ENCODE measurements around the gene MIDN.
"Not testable (repeated sequence)": the region's sequence is repeated elsewhere in the genome, so short reads cannot be mapped to it uniquely, and the experiment has no call there.

The MIDN gene

DNA sequence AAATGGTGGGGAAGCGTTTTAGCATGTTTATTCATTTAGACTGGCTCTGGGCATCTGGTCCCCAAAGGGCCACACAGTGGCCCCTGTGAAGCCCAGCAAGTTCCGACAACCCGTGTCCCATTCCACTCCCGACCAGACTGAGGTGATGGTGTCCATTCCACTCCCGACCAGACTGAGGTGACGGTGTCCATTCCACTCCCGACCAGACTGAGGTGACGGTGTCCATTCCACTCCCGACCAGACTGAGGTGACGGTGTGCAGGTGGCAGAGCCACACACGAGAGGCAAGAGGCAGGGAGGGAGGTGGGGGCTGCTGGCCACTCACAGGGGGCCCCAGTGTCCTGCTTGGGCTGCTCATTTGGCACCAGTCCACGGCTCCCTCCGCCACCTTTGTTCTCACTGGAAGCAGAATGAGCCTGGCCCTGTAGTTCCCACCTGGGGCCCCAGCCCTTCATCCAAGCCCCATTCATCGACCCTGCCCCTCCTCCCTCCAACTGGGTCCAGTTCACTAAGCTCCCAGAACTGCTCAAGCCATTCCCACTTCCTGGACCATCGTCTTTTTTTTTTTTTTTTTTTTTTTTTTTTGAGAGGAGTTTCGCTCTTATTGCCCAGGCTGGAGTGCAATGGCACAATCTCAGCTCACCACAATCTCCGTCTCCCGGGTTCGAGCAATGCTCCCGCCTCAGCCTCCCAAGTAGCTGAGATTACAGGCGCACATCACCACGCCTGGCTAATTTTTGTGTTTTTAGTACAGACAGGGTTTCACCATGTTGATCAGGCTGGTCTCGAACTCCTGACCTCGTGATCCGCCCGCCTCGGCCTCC lies 1.9 kb upstream of the MIDN start:
- not testable (repeated sequence) for DNase-seq

DNA sequence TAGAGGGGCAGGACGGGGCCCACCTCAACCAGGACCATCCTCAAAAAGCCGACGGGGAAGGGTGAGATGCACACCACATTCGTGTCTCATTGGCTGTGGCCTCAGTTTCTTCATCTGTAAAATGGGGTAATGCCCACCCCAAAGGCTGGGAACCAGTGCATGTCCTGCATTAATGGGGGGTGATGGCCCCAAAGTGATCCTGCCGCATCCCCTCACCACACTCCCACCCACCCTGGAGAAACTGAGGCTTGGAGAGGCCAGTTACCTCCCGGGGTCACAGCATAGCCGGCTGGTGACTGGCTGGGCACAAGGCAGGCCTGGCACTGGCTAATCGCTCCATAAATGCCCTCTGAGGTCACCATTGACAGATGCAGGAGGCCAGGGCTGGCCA lies 640 bp upstream of the MIDN start:
- no peak for DNase-seq

DNA sequence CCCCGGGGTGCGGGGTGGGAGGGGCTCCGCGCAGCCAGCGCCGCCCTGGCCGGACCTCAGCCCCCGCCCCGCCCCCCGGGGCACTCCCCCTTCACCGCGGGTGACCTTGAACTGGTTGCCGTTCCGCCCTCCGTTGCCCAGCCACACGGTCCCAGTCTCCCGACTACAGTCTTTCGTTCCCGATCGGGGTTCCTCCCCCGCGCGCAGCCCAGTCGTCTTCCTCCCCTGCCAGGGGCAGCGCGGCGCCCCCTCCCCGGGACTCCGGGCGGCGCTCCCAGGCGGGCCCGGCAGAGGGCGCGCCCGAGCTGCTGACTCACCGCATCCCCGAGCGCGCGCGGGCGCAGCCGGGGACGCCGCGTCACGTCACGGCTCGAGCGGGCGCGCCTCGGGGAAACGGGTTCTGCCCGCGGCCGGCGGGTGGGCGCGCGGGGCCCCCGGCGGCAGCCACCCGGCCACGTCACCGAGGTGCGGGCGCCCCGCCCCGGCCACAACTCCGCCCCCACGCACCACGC lies 459 bp downstream of the MIDN start:
- DNase-seq: no peak

DNA sequence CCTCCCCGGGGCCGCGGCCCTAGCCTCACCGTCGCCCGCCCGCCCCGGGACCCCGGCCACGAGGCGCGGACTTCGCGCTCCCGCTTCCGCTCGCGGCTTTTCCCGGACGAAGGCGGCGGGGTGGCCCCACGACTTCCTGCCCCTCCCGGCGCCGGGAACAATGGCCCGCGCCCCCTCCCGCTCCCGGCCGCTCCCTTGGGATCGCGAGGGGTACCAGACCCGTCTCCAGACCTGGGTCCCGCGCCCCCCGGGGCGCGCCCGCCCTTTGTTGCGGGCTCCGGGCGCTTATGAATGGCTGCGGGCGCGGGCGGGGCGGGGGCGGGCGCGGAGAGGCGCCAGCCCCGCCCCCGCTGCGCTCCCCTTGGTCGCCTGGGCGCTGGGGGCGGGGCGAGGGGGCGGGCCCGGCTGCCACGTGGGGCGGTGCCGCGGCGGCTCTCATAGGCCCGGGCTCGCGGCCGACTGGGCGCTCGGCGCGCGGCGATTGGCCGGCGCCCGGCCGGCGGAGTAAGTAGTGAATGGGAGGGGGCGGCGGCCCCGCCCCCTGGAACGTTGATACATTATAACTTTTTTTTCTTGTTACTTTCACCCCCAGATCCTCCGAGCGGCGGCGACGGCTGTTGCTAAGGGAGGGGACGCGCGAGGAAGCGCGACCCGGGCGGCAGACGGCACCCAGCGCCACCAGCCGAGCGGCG lies 1.1 kb downstream of the MIDN start:
- peak; percentile 93 for DNase-seq

DNA sequence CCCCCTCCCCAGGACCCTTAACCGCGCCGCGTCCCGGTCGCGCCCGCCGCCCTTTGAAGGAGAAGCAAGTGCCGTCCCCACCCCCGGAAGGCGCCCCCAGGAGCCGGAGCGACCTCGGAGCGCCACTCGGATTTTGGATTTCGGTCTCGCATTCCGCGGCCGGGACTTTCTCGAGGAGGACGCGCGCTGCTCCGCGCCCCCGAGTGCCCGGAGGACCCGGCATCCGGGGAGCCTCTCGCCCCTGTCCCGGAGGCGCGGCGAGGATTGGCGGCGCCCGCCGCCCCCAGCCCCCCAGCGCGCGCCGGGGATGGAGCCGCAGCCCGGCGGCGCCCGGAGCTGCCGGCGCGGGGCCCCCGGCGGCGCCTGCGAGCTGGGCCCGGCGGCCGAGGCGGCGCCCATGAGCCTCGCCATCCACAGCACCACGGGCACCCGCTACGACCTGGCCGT lies 1.6 kb downstream of the MIDN start:
- DNase-seq: no peak

DNA sequence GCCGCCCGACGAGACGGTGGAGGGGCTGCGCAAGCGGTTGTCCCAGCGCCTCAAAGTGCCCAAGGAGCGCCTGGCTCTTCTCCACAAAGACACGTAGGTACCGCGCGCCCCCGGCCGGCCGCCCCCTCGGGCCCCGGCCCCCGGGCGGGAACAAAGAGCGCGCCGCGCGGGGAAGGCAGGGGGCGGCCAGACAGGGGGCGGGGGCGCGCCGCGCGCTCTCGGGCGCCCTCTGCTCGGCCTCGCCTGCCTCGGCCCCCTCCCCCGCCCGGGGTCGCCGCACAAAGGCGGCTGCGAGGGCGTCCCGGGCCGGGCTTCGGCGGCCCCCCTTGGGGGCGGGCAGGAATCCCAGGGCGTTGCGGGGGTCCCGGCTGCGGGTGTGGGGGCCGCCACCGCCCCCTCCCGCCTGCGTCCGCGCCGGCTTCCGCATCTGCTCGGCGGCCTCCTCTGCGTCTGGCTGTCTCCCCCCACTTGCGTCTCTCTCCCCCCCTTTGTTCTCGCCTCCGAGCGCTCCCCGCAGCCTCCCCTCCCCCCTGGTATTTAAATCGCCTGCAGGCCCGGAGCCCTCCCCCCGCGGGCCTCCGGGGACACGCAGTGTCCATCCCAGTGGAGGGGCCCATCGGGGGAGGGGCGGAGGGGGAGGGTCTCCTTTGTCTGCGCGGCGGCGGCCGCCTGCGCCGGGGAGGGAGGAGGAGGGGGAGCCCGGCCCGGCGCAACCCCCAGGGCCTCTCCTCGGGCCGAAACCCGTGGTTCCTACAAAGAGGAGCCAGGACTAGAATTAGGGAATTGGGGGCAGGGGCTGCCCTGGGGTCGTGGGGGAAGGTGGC lies 2.3 kb downstream of the MIDN start:
- DNase-seq: peak; percentile 62

DNA sequence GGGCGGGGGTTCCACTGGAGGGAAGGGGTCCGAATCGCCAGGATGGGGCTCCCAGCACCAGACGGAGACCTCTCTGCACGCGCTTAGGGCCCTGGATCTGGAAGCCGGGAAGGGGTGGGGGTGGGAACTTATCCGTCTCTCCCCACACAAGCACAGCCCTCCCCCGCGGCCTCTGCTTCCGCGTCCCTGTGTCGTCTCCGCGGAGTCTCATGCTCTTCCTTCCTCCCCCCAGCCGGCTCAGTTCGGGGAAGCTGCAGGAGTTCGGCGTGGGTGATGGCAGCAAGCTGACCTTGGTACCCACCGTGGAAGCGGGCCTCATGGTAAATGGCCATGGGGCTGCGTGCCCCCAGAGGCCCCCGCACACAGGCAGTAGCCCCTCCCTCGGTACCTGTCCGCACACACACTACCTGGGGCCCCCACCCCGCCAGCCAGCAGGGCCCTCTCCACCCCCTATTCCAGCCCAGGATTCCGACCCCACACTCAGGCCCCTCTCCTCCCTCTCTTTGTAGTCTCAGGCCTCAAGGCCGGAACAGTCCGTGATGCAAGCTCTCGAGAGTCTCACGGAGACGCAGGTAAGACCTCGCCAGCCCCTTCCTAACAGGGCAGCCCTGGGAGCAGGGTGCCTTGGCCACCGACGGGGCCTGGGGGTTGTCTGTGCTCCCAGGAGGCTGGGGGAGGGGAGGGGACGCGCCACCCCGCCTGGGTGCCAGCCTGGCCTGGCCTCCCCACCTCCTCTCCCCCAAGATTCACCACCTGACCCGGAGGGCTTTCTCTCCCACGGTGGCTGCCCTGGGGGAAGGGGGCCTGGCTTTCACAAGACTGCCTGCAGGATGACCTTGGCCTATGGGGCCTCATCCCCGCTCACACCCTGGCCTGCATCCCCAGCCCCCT lies 3.2 kb downstream of the MIDN start:
- DNase-seq: peak; percentile 43

DNA sequence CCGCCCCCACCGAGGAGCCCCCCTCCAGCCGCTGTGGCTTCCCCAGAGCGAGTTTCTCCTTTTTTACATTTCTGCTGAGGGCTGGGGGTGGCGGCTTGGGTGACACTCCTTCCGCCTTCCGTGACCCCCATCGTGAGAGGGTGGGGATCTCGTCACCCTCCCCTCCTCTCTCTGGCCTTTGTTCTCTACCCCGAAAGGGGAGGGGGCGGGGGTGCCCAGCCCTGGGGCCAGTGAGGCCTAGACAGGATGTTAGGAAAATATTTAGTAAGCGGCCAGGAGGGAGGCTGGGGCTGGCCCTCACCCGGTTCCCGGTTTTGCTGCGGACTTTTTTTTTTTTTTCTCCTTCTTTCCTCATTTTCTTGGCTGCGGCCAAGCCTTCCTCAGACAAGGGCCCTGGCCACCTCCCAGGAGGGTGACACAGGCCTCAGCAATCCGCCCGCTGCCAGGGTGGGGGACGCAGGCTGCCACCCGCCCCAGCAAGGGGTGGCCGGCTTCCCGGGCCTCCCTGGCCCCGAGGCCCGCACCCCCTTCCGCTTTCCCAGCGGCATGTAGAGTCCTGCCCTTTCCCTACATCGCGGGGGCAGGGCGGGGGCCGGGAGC lies 3.9 kb downstream of the MIDN start:
- no peak for DNase-seq

DNA sequence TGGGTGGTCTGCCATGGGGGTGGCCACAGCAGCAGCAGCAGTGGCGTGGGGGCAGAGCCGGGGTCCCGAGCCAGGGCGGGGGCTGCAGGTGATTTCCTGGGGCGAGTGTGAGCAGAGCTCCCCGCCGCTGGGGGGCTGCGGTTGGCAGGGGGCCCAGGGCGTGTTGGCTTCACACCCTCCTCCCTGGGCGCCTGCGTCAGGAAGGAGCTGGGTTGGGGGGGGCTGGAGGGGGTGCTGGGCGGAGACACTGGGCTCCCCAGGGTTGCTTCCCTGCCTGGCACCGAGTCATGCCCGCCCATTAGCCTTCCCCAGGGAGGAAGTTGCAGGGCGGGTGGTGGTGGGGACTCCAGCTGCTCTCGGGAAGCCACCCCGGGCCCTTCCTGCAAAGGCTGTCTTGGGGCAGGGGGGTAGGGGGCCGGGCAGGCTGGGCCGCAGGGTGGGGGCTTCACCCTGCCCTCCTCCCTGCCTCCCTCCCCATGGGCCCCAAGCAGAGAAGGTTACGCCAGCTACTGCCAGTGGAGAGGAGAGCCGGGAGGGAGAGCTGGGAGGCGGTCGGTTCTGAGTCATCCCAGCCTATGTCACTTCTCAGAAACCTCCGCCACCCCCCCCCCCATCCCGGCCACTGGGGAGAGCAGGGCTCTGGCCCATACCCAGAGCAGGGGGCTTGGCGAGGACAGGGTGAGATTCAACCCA lies 4.6 kb downstream of the MIDN start:
- peak; percentile 93 for DNase-seq

DNA sequence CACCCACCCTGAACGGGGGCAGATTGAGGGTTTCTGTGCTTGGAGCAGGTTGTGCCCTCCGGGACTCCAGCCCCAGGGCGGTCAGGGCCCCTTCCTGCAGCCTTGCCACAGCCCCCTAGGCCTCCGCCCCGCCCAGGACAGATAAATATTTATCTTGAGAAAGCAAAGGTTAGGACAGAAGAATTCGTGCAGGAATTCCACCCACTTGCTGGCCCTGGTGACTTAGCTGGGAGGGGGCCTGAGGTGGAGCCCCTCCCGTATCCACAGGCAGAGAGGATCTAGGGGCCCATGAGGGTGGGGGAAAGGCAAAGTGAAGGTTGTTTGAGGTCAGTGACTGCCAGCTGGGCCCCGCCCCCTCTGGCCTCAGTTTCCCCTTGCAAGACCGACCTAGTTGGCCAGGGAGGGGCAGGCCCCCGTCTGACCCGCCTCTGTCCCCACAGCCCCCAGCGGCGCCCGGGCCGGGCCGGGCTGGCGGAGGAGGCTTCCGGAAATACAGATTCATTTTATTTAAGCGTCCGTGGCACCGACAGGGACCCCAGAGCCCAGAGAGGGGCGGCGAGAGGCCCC lies 5.2 kb downstream of the MIDN start:
- no peak for DNase-seq

DNA sequence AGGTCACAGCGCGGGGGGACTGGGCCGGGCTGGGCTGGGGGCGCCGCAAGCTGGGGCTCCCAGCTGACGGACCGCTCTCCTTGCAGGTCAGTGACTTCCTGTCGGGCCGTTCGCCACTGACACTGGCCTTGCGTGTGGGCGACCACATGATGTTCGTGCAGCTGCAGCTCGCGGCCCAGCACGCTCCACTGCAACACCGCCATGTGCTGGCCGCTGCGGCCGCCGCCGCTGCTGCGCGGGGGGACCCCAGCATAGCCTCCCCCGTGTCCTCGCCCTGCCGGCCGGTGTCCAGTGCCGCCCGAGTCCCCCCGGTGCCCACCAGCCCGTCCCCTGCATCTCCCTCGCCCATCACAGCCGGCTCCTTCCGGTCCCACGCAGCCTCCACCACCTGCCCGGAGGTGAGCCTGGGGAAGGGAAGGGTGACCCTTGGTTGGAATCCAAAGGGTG lies 5.7 kb downstream of the MIDN start:
- no peak for DNase-seq

DNA sequence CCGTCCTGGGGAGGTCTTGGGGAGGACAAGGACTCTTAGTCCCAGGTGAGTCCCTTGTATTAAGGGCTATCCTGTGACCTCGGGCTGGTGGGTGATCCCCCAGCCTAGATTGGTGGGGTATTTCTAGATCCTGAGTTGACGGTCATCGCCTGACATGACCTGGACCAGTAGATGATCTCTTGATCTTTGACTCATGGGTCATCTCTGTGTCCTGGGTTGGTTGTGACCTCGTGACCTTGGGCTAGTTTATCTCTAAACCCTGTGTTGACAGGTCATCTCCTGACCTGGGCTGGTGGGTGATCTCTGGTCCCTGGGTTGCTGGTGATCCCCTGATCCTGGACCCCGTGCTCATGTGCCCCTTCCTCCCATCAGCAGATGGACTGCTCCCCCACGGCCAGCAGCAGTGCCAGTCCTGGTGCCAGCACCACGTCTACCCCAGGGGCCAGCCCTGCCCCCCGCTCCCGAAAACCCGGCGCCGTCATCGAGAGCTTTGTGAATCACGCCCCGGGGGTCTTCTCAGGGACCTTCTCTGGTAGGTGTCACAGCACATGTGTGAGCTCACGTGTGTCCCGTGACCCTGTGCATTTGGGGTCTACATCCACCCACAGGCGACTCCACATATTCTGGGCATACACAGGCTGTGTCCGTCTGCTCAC lies 6.3 kb downstream of the MIDN start:
- DNase-seq: no peak

DNA sequence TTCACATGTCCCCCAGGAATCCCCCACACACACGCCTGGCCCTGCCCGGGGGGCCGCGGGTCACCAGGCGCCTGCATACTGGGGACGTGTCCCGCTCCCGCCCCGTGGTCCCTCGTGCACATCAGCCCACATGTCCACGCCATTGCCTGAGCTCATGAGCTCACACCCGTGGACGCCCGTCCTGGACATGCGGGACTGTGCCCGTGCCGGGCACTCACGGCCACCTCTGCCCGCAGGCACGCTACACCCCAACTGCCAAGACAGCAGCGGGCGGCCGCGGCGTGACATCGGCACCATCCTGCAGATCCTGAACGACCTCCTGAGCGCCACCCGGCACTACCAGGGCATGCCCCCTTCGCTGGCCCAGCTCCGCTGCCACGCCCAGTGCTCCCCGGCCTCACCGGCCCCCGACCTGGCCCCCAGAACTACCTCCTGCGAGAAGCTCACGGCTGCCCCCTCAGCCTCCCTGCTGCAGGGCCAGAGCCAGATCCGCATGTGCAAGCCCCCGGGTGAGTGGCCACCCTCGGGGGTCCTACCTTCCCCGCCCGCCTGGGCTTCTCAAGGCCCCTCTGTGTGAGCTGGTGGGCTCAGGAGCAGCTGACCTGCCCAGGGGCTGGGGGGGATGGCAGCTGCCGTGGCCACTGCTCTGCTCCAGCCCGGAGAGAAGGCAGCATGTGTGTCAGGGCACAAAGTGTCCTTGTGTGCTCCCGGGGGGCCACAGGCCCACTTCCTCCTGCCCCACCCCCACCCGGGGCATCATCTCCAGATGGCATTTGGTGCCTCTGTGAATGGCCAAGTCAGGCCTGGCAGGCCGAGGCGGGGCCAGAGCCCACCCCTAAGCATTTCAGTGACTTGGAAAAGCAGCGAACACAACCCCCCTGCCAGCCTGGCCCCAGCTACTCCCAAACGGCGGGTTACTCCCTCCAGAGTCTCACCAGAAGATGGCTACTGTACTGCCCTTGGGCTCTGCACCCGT lies 7.1 kb downstream of the MIDN start:
- no peak for DNase-seq

DNA sequence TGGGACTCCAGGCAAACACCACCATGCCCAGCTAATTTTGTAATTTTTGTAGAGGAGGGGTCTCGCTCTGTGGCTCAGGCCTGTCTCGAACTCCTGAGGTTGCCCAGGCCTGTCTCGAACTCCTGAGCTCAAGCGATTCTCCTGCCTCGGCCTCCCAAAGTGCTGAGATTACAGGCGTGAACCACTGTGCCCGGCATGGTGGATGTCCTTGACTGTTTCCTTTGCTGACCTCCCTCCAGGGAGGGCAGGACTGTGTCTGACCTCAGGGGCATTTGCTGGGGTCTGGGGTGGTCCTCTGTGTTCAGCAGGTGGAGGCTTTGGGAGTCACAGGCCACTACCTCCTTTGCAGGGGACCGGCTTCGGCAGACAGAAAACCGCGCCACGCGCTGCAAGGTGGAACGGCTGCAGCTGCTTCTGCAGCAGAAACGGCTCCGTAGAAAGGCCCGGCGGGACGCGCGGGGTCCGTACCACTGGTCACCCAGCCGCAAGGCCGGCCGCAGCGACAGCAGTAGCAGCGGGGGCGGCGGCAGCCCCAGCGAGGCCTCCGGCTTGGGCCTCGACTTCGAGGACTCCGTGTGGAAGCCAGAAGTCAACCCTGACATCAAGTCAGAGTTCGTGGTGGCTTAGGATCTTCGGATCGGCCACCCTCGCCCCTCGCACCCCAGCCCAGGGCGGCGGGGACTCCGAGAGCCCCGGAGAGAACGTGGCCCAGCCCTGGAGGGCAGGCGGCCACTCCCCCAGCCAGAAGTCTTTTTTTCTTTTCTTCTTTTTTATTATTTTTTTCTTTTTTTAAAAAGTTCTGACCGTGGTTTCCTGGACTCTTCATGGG lies 8.5 kb downstream of the MIDN start:
- no peak for DNase-seq

DNA sequence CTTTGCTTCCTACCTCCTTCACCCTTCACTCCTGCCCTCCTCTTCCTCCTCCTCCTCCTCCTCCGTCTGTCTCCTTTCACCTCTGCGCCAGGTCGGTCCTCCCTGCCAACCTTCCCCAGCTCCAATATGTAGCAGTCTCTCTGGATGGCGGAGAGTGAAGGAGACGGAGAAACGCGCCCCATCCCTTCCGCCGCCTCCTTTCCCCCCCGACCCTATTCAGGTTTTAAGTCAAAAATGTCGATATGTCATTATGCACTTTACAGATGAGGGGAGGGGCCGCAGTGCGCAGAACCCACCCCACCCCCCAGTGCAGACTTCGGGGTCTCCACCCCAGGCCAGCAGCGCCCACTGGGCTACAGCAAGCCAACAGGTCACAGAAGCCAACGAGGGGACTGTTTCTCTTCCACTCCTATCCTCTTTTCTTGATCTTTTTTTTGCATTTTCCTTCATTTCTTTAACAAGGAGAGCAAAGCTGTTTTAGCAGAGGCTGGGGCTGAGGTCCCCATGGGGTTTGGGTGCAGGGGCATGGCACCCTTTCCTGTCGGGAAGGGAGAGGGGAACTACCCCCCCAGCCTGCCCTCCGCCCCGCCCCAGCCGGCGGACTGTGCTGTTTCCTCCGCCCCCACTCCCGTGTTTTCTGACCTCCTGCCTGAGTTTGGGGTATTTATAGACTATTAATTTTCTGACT lies 9.2 kb downstream of the MIDN start:
- no peak for DNase-seq

DNA sequence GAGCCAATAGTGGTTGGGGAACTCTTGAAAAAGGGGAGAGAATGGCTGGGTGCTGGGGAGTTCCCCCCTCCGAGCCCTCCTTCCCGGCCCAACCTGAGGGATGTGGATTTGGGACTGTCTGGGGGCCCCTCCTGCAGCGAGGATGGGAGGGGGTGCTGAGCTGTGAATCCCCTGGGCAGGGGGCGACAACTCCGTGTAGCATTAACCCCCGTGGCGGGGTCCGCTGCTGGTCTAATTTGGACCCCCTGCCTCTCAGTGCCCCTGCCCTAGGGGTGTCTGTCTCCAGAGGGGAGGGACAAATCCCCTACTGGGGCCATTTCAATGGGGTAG lies 9.7 kb downstream of the MIDN start:
- no peak for DNase-seq

DNA sequence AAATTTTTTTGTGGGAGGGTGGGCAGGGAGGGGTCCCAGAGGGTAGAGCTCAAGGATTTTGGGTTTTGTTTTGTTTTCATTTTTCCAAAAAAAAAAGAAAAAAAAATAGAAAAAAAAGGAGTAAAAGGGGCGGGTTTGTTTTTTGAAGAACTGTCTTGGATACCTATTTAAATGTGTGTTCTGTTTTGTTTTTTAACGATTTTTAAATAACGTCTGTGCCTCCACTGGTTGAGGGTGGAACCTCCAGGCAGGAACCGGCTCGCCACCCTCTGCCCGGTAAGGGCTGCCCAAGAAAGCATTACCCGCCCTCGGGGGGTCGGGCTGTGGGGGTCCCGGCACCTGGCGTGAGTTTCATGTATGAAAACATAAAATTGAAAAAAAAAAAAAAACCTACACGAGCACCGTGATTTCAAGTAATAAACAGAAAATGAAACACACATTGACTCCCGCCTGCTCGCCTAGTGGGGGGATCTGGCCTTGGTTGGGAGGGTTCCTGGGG lies 10.4 kb downstream of the MIDN start:
- no peak for DNase-seq

Data from NCI-H2171 (cell line).